DMS 273 (cell line): Measurements from ENCODE around the gene TRDN.
"Not testable (repeated sequence)": the region's sequence is repeated elsewhere in the genome, so short reads cannot be mapped to it uniquely, and the experiment has no call there.

Experiments
- DNase-seq: peaks from one replicate; lab custom pipeline; 2025; ENCODE audit not compliant: unreplicated experiment; lab: John Stamatoyannopoulos, UW

Gene TRDN

DNA sequence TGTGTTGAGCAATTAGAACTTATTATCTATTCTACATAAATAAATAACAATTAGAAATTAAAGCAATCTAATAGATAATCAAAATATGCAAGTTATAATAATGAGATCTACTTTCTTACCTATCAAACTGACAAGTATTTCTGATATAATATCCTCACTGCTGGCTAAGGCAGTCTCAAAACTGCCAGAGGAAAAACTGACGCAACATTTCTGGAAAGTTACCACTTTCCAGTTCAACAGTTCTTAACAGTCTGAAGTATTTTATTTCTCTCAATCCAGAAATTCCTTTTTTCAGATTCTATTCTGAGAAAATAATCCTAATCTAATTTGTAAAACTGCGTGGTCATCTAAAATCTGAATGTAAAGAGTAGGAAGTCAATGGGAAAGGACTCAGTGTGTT is 121.0 kb downstream of the TRDN start:
- no peak for DNase-seq

DNA sequence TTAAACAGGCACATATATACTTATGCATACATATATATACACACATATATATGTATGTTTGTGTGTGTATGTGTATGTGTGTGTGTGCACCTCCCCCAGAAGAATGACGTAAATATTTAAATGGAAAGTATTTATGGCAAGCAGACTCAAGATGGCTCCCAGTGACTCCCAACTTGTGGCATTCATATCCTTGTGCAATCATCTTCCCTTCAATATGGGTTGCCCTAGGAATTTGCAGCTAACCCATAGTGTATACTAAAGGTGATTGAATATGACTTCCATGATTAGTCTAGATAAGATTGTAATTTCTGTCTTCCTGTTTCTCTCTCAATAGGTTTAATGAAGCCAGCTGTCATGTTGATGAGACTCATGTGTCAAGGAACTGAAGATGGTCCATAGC is 127.6 kb downstream of the TRDN start:
- DNase-seq, result no peak

DNA sequence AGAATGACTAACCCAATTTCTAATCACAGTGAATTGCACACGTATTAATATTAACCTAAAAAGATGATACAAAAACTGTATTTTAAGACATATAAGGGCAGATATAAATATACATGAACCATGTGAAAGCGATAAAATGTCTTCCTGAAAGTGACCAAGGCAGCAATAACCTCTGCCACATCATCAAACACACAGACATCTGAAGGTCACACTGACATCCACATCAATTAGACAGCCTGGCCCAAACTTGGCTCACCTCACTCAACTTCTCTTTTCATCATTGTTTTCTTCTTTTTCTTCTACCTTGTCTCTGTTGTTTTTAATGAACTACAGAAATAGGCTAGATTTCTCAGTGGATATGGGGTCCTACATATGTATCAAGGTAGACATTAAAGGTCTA is 128.5 kb downstream of the TRDN start:
- DNase-seq, result no peak

DNA sequence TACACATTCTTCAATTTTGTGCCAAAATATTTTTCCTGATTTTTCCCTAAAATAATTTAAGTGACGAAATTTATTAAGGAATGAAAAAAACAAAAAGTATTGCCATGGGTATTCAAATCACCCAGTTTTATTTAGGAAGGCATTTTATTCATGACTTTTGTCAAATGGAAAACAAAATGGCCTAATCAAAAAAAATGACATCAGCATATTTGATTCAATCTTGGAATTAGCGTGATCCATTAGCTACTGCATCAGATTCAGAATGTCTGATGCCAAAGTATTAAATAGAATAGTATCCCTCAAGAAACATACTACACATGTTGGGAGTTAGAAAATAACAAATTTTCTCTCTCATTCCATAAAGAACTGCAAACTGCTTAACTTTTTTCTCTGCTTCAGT is 129.2 kb downstream of the TRDN start:
- no peak for DNase-seq

DNA sequence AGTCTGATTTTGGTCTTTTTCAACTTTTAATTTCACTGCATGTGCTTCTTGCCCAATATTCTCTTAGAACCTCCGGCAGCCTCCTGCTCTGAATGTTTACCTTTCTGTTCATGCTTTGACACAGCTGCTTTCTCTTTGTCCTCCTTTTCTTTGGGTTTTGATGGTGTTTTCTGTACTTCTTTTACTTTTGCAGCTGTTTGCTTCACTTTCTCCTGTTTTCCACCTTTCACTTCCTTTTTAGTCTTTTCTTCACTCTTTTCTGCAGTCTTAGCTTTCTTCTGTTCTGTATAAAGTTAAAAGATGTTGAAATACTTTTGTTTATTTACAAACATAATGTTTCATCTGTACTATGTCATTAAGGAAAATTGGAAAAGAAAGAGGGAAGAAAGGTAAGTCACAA is 133.1 kb downstream of the TRDN start:
- no peak for DNase-seq

DNA sequence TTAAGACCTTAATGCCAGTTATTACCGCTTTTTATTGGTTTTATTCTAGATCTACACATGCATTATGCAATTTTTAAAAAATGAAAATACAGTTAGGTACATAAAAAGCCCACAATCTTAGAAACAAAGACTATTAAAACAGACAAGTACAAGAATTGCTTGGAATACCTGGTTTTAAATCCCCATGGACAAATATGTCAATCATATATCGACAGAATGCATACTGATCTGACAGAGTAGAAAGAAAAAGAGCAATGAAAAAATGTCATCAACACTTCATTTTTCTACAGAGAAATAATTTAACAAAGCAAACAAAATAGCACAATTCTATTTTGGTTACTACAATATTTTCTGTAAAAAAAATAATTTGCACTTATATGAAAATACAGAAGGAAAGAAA is 139.7 kb downstream of the TRDN start:
- no peak for DNase-seq

DNA sequence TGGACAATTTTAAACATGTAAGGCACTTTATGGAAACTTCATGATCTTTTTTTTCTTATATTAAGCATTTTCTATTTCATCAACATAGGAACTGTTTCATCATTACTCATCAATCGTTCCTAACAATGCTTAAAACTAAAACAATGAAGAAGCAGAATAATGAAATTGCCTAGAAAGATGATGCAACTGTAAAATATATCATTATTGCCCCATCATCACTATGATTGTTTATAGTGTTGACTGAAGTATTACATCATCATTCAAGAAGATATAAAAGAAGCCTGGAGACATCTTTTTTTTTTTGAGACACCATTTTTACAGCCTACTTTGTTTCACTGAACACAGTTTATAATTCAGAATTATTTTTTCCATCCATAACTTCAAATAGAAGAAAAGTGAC is 147.2 kb downstream of the TRDN start:
- no peak for DNase-seq

DNA sequence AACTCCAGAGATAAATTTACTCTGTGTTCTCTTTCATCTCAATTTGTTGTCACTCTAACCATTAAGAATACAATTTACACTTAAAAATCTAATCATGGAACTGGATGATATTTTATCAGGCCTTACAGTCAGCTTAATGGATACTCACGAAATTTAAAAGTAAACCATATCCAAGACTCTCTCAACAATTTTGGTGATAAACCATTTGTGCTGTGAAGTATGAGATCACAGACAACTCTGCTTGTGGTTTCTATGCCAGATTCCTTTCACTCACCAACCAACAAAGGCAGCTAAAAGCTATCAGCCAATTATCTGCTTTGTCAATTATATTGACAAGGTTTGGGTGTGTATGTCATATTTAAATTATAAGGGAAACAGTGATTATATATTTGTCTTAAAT is 155.8 kb downstream of the TRDN start:
- no peak for DNase-seq

DNA sequence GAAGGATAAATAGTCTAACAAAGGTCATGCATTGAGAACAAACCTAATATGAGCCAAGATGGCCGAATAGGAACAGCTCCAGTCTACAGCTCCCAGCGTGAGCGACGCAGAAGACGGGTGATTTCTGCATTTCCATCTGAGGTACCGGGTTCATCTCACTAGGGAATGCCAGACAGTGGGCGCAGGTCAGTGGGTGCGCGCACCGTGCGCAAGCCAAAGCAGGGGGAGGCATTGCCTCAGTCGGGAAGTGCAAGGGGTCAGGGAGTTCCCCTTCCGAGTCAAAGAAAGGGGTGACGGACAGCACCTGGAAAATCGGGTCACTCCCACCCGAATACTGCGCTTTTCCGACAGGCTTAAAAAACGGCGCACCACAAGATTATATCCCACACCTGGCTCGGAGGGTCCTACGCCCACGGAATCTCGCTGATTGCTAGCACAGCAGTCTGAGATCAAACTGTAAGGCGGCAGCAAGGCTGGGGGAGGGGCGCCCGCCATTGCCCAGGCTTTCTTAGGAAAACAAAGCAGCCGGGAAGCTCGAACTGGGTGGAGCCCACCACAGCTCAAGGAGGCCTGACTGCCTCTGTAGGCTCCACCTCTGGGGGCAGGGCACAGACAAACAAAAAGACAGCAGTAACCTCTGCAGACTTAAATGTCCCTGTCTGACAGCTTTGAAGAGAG is 164.6 kb downstream of the TRDN start:
- DNase-seq, result not testable (repeated sequence)

DNA sequence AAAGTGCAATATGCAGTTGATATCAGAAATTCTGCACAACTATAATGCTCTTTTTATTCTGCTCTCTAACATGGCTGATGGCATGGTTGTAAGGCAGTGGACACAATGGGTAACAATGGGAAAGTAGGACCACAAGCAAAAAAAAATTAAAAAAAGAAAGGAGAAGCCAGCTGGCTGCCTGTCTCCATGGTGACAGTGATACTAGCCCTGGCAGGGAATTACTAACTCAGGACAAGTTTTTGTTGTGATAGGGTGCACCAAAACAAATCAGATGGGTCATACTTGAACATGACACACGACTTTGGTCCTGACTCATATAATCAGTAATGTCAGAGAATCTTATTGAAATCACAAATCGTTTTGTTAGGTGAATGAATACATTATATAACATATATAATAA is 169.4 kb downstream of the TRDN start:
- no peak for DNase-seq

DNA sequence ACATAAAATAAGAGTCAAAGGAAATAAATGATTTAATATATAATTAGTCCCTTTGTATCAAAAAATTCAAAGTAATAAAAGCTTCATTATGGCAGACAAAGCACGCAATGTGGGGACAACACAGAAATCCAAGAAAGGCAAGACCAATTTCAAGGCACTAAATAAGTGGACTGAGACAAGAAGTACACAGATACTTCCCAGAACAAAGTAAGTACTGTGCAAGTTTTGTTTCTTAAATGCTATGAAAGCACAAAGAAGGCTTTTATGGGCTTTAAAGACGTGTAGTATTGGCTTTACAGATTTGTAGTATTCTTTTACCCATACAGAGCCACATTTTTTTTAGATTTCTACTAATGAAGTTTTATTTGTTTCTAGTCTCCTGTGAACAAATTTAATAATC is 174.6 kb downstream of the TRDN start:
- no peak for DNase-seq

DNA sequence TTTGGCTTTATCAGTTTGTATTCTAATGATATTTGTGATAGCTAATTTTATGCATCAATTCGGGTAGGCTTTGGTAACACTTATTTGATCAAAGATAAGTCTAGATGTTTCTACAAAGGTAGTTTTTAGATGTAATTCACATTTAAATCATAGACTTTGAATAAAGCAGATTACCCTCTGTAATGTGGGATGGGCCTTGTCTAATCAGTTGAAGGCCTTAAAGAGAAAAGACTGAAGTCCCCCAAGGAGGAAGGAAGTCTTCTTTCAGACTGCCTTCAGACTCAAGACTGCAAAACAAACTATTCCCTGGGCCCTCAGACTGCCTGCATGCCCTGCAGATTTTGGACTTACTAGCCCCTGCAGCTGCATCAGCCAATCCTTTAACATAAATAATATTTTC is 178.5 kb downstream of the TRDN start:
- no peak for DNase-seq

DNA sequence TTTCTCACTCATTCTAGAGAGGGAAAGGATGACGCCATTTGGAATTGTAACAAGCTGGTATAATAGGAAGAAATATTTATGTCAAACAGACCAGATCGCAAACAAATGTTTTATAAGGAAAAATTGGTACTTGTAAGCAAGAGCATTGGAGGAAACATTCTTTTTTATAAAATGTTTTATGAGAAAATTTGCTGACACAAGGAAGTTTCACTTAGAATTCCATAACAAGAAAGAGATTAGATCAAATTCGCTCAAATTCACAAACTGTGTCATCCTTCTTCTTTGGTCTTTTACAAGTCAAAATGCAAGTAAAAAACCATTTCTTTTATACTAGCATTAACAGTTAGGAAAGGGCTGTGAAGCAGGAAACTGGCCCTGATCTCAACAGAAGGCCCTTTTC is 179.9 kb downstream of the TRDN start:
- no peak for DNase-seq

DNA sequence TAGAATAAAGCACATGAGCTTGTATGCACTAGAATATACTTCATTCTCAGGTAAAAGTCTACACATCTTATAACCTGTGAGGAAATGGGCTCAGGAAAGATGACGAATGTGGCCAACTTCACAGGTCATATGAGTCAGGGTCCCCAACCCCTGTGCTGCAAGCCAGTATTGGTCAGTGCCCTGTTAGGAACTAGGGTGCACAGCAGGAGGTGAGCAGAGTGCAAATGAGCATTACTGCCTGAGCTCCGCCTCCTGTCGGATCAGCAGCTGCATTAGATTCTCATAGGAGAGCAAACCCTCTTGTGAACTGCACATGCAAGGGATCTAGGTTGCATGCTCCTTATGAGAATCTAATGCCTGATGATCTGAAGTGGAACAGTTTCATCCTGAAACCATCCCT is 182.3 kb downstream of the TRDN start:
- no peak for DNase-seq

DNA sequence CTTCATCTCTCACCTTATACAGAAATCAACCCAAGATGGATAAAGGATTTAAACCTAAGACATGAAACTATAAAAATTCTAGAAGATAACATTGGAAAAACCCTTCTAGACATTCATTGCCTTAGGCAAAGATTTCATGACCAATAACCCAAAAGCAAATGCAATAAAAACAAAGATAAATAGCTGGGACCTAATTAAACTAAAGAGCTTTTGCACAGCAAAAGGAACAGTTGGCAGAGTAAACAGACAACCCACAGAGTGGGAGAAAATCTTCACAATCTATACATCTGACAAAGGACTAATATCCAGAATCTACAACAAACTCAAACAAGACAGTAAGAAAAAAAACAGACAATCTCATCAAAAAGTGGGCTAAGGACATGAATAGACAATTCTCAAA is 183.7 kb downstream of the TRDN start:
- DNase-seq, result not testable (repeated sequence)

DNA sequence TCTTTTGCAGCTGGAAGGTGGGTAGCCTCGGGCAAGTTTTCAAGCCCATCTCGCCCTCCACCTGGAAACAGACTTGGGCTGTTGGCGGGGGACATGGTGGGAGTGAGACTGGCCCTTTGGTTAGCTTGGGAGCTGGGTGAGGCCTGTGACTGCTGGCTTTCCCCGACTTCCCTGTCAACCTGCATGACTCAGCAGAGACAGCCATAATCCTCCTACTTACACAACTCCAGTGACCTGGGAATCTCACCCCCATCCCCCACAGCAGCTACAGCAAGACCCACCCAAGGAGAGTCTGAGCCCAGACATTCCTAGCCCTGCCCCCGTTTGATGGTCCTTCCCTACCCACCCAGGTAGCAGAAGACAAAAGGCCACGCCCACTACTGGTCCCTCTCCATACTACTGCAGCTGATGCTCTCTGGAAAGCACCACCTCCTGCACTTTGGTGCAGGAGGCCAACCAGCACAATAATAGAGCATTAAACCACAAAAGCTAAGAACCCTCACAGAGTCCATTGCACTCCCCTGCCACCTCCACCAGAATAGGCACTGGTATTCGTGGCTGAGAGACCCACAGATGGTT is 188.4 kb downstream of the TRDN start:
- no peak for DNase-seq

DNA sequence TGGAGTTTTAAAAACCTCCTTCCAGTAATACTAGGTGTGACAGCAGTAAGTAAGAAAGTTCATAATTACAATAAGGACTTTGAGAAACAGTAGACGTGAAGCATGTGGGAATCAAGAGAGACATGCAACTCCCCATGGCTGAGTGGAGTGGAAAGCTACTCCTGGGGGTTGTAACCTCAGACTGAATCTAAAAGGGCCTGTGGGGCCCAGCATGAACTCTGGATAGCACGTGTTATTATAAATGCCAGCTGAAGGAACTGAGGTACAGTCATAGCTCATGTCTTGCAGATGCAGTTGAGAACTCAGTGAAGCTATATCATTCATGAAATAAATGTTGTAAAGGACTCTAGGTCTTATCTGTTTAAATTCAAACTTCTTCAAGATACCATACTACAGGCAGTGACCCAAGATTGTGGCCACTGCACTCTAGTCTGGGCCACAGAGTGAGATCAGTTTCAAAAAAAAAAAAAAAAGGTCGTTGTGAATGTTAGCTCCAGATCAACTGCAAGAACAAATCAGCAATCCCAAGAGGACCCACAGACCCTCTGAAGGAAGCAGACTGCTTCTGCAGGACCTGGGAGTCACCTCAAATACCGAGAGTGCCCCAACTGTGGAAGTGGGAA is 189.3 kb downstream of the TRDN start:
- no peak for DNase-seq

DNA sequence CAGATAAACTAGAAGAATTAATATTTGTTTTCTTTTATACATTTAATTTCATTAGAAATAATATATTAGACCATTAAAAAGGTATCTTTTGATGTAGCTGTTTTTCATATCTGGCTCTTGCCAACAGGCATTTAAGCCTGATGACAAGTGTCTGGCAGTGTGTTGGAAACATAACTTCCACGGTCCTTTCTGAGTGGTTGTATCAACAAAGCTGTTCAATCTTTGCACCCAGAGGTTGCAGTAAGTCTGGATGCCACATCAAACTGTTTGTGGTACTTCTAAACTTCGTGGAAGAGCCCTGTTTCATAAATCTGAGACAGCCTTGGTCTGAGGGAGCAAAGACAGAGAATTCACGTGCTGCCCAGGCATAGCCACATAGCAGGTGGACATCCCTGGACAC is 197.4 kb downstream of the TRDN start:
- no peak for DNase-seq

DNA sequence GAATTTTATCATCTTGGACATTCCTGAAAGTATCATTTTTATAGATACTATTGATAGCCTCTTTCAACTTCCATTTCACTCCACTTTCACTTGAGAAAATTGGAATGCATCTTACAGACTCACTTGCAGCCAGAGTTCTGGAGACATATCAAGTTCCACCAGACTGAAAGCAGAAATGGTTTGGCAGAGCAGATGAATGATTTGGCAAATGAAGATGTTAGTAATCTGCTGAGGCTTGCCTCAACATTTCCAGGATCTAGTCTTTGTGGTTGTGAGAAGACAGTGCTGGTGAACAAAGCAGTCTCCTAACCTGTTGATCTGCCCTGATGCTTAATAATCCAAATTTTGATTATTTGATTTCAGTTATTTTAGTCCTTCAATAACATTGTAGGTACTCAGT is 202.6 kb downstream of the TRDN start:
- DNase-seq, result no peak

DNA sequence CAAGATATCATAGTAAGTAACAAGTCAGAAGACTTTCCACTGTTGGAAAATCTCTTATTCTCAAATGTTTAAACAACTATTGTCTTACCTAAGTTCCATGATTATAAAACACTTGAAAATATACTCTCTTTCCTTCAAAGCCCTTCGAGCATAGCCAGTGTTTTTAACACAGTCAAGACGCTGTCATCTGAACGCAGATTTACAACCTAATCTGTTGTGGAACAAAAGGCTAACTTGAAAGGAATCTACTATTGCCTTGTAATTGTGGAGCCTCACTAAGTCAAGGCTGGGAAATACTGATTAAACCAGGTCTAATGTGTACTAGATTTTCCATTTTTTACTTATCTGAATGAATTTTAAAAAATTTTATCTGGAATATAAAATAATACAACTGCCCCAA is 205.8 kb downstream of the TRDN start:
- no peak for DNase-seq

DNA sequence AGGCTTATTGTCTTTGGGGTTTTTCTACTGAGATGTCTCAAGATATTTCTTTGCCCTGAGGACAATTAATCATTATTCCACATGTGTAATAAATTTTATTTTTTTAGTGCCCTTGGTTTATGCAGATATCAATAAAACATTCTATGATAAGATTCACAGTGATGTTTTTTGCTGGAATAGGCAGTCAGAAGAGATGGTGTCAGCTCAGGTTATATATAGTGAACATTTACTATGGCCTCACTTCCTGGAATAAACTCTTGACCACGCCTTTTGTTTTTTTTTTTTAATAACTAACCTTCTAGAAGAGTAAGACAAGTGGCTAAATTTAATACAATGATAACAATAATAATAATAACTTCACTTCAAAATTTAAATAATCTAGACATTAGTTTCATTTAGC is 209.7 kb downstream of the TRDN start:
- DNase-seq, result no peak

DNA sequence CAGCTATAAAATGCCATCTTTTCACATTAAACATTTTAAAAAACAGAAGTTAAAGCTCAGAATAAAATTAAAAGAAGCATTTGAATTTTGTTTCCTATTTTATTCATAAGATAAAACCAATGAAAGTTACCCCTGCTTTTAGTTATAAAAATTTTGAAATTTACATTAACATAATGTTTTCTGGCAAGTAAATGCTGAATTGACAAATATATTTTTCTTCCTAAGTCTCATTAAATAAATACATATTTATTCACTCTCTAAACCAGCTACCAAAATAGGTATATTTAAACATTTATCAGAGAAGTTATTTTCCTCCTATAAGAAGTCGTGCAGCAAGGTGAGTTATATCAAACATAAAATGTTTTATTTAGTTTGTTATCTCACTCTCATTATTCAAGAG is 213.6 kb downstream of the TRDN start:
- DNase-seq, result no peak

DNA sequence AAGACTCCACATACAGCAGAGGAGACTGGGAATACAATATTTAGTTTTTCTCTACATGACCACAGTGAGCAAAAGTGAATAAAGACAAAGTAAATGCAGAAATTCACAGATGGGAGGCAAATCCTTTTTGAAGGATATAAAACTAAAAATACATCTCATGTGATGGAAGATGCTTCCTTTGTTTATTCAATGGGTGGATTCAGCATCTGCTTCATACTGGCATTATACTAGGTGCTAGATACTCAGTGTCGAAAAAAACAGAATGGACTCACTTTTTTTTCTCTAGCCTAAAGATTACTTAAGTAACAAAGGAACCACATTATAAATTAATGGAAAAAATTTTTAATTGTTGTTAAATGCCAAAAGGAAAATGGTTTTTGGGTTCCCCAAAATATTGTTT is 216.2 kb downstream of the TRDN start:
- no peak for DNase-seq
